IPS-15b (cell line): ENCODE results near the gene FREM2.

Experiments used
- H3K27me3 ChIP-seq: one replicate; pipeline ENCODE4 v1.6.1; 2013; ENCODE audit warnings: low read length; ENCODE audit not compliant: control insufficient read depth, insufficient read depth
- H3K36me3 ChIP-seq: one replicate; pipeline ENCODE4 v1.6.1; 2013; ENCODE audit warnings: low read length; ENCODE audit not compliant: control insufficient read depth, insufficient read depth
- H3K4me1 ChIP-seq: one replicate; pipeline ENCODE4 v1.6.1; 2013; ENCODE audit warnings: mild to moderate bottlenecking, low read length; ENCODE audit not compliant: control insufficient read depth, insufficient read depth
- H3K4me3 ChIP-seq: one replicate; pipeline ENCODE4 v1.5.1; 2013; ENCODE audit warnings: low read depth, low read length
- H3K9ac ChIP-seq: one replicate; pipeline ENCODE4 v1.6.1; 2013; ENCODE audit warnings: low read depth, mild to moderate bottlenecking, low read length
- H3K9me3 ChIP-seq: one replicate; pipeline ENCODE4 v1.6.1; 2013; ENCODE audit warnings: mild to moderate bottlenecking, low read length; ENCODE audit not compliant: control insufficient read depth, insufficient read depth

Gene FREM2

GRCh38 chr13:38688674-38689073 is 1.8 kb downstream of the FREM2 start:
- Histone ChIP-seq H3K36me3 (peaks cover 5% of the 10 kb centered on the region), H3K4me1 (peaks cover 4% of the 10 kb centered on the region), H3K4me3 (no peak overlapping the region), H3K9me3 (no peaks in the 10 kb centered on the region), H3K9ac (no peak overlapping the region), H3K27me3 (peaks cover 16% of the 10 kb centered on the region)

GRCh38 chr13:38690231-38690630 is 3.4 kb downstream of the FREM2 start:
- Histone ChIP-seq H3K36me3 (peaks cover 5% of the 10 kb centered on the region), H3K4me1 (peaks cover 4% of the 10 kb centered on the region), H3K27me3 (peaks cover 16% of the 10 kb centered on the region), H3K9ac (no peak overlapping the region), H3K4me3 (no peak overlapping the region), H3K9me3 (no peaks in the 10 kb centered on the region)

- Histone ChIP-seq H3K27me3 (peaks cover 10% of the 10 kb centered on the region), H3K36me3 (peaks cover 5% of the 10 kb centered on the region), H3K4me3 (no peak overlapping the region), H3K9me3 (no peaks in the 10 kb centered on the region), H3K9ac (no peak overlapping the region), H3K4me1 (no peaks in the 10 kb centered on the region)
Observed at GRCh38 chr13:38693168-38693567, 6.3 kb downstream of the FREM2 start.

GRCh38 chr13:38693641-38694040 is 6.8 kb downstream of the FREM2 start:
- no peaks in the 10 kb centered on the region for H3K4me1 ChIP-seq
- H3K4me3 ChIP-seq, result no peak overlapping the region
- no peak overlapping the region for H3K9ac ChIP-seq
- H3K9me3 ChIP-seq, result no peaks in the 10 kb centered on the region
- H3K27me3 ChIP-seq, result peaks cover 5% of the 10 kb centered on the region
- H3K36me3 ChIP-seq, result peaks cover 5% of the 10 kb centered on the region

- Histone ChIP-seq H3K36me3 (no peaks in the 10 kb centered on the region), H3K4me1 (no peaks in the 10 kb centered on the region), H3K27me3 (no peaks in the 10 kb centered on the region), H3K4me3 (no peak overlapping the region), H3K9ac (no peak overlapping the region), H3K9me3 (no peaks in the 10 kb centered on the region)
Observed at GRCh38 chr13:38697197-38697596, 10.3 kb downstream of the FREM2 start.

GRCh38 chr13:38697628-38698333 is 10.9 kb downstream of the FREM2 start:
- H3K27me3 ChIP-seq, result no peaks in the 10 kb centered on the region
- H3K36me3 ChIP-seq, result no peaks in the 10 kb centered on the region
- no peak overlapping the region for H3K9ac ChIP-seq
- H3K4me1 ChIP-seq, result no peaks in the 10 kb centered on the region
- H3K4me3 ChIP-seq, result no peak overlapping the region
- H3K9me3 ChIP-seq, result no peaks in the 10 kb centered on the region

- Histone ChIP-seq H3K9ac (no peak overlapping the region), H3K27me3 (no peaks in the 10 kb centered on the region), H3K36me3 (no peaks in the 10 kb centered on the region), H3K4me3 (no peak overlapping the region), H3K4me1 (no peaks in the 10 kb centered on the region), H3K9me3 (no peaks in the 10 kb centered on the region)
Observed at GRCh38 chr13:38700051-38700450, 13.2 kb downstream of the FREM2 start.

GRCh38 chr13:38702669-38703068 is 15.8 kb downstream of the FREM2 start:
- Histone ChIP-seq H3K9me3 (no peaks in the 10 kb centered on the region), H3K4me1 (no peaks in the 10 kb centered on the region), H3K9ac (no peak overlapping the region), H3K4me3 (no peak overlapping the region), H3K36me3 (no peaks in the 10 kb centered on the region), H3K27me3 (no peaks in the 10 kb centered on the region)

GRCh38 chr13:38703255-38703654 is 16.4 kb downstream of the FREM2 start:
- H3K9me3 ChIP-seq, result no peaks in the 10 kb centered on the region
- H3K4me3 ChIP-seq, result no peak overlapping the region
- no peaks in the 10 kb centered on the region for H3K27me3 ChIP-seq
- no peaks in the 10 kb centered on the region for H3K36me3 ChIP-seq
- H3K4me1 ChIP-seq, result no peaks in the 10 kb centered on the region
- no peak overlapping the region for H3K9ac ChIP-seq

- Histone ChIP-seq H3K4me3 (no peak overlapping the region), H3K36me3 (no peaks in the 10 kb centered on the region), H3K9me3 (no peaks in the 10 kb centered on the region), H3K9ac (no peak overlapping the region), H3K27me3 (no peaks in the 10 kb centered on the region), H3K4me1 (no peaks in the 10 kb centered on the region)
Observed at GRCh38 chr13:38705365-38705764, 18.5 kb downstream of the FREM2 start.

GRCh38 chr13:38707460-38707859 is 20.6 kb downstream of the FREM2 start:
- H3K4me3 ChIP-seq, result no peak overlapping the region
- no peaks in the 10 kb centered on the region for H3K36me3 ChIP-seq
- H3K9ac ChIP-seq, result no peak overlapping the region
- H3K27me3 ChIP-seq, result no peaks in the 10 kb centered on the region
- H3K4me1 ChIP-seq, result no peaks in the 10 kb centered on the region
- no peaks in the 10 kb centered on the region for H3K9me3 ChIP-seq

- H3K9ac ChIP-seq, result no peak overlapping the region
- no peaks in the 10 kb centered on the region for H3K9me3 ChIP-seq
- H3K27me3 ChIP-seq, result no peaks in the 10 kb centered on the region
- no peaks in the 10 kb centered on the region for H3K4me1 ChIP-seq
- no peaks in the 10 kb centered on the region for H3K36me3 ChIP-seq
- H3K4me3 ChIP-seq, result no peak overlapping the region
Observed at GRCh38 chr13:38713046-38713445, 26.2 kb downstream of the FREM2 start.
